Measurements from ENCODE around the gene TRIM34.

DNA sequence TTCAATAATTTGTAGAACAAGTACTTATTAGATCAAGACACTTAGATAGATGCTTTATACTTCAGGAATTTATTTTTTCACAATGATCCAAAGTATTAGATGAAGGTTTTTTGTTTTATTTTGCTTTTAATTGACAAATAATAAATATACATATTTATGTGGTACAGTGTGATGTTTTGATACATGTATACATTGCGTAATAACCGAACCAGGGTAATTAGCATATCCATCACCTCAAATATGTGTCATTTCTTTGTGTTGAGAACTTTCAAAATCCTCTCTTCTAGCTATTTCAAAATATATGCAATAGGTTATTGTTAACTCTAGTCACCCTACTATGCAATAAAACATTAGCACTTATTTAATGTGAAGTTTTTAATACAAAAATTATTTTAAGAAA is 38.7 kb downstream of the TRIM34 start:
- no peak for TF ChIP-seq POLR2A (IDR thresholded peaks at IDR 0.05)
- TF ChIP-seq, protein P1, sequence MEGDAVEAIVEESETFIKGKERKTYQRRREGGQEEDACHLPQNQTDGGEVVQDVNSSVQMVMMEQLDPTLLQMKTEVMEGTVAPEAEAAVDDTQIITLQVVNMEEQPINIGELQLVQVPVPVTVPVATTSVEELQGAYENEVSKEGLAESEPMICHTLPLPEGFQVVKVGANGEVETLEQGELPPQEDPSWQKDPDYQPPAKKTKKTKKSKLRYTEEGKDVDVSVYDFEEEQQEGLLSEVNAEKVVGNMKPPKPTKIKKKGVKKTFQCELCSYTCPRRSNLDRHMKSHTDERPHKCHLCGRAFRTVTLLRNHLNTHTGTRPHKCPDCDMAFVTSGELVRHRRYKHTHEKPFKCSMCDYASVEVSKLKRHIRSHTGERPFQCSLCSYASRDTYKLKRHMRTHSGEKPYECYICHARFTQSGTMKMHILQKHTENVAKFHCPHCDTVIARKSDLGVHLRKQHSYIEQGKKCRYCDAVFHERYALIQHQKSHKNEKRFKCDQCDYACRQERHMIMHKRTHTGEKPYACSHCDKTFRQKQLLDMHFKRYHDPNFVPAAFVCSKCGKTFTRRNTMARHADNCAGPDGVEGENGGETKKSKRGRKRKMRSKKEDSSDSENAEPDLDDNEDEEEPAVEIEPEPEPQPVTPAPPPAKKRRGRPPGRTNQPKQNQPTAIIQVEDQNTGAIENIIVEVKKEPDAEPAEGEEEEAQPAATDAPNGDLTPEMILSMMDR (IDR thresholded peaks at IDR 0.05): no peak
